PC-3 (cell line): ENCODE data around the gene FSD1L. TPM values are rescaled to one million over a fixed set of nuclear protein-coding genes. Genes with fewer than 3 reads are reported as not detected.

Experiments
- ATAC-seq: fragments of 200-7000 bp; cut with Tn5 transposase; 2 replicates; pipeline ENCODE4 v1.9.1; 2020; ENCODE audit warnings: mild to moderate bottlenecking, moderate library complexity
- BruUV-seq: library from RNA; stranded (reverse); fragments of 400-500 nt; replicated peaks from 2 replicates; lab custom pipeline; 2021; lab: Mats Ljungman, UMichigan
- CTCF ChIA-PET: fragments of 300-600 bp; sonication (Branson Sonifier 250); formaldehyde crosslinking; loops from one replicate; lab custom pipeline; 2022; ENCODE audit warnings: antibody characterized with exemption; lab: Charles Lee
- POLR2A ChIA-PET: fragments of 300-600 bp; sonication (Branson Sonifier 250); formaldehyde crosslinking; loops from one replicate; lab custom pipeline; 2022; ENCODE audit warnings: antibody characterized with exemption; ENCODE audit not compliant: unreplicated experiment; lab: Charles Lee
- DNase-seq: peaks from one replicate; pipeline ENCODE4 v3.0.0-alpha.2; 2015
- H2AFZ ChIP-seq: fragments of 300-600 bp; sonication (generic); 2 replicates; pipeline ENCODE4 v1.6.0; 2016; ENCODE audit warnings: antibody characterized with exemption, low read length
- H3F3A ChIP-seq: fragments of 300-600 bp; sonication (generic); one replicate; pipeline ENCODE4 v1.6.0; 2017; ENCODE audit warnings: antibody characterized with exemption, low read length, control low read depth, mild to moderate bottlenecking; ENCODE audit not compliant: unreplicated experiment
- H3K27ac ChIP-seq: fragments of 300-600 bp; sonication (generic); 2 replicates; pipeline ENCODE4 v1.5.1; 2016; ENCODE audit warnings: mild to moderate bottlenecking, low read length
- H3K27me3 ChIP-seq: fragments of 300-600 bp; sonication (generic); 2 replicates; pipeline ENCODE4 v1.6.1; 2016; ENCODE audit warnings: low read length, mixed read lengths
- H3K36me3 ChIP-seq: fragments of 300-600 bp; sonication (generic); 2 replicates; pipeline ENCODE4 v1.6.1; 2016; ENCODE audit warnings: low read depth, mixed run types, low read length, mixed read lengths
- H3K4me1 ChIP-seq: fragments of 300-600 bp; sonication (generic); 2 replicates; pipeline ENCODE4 v1.5.1; 2016; ENCODE audit warnings: low read length; ENCODE audit not compliant: insufficient read depth
- H3K4me2 ChIP-seq: fragments of 300-600 bp; sonication (generic); 2 replicates; pipeline ENCODE4 v1.6.0; 2016; ENCODE audit warnings: low read length
- H3K4me3 ChIP-seq: fragments of 300-600 bp; sonication (generic); 2 replicates; pipeline ENCODE4 v1.5.1; 2016; ENCODE audit warnings: mild to moderate bottlenecking, low read length, mixed read lengths
- H3K79me2 ChIP-seq: fragments of 300-600 bp; sonication (generic); 2 replicates; pipeline ENCODE4 v1.6.1; 2017; ENCODE audit warnings: low read length, mixed read lengths
- H3K9ac ChIP-seq: fragments of 300-600 bp; sonication (generic); 2 replicates; pipeline ENCODE4 v1.6.0; 2016; ENCODE audit warnings: mild to moderate bottlenecking, low read length
- H3K9me2 ChIP-seq: fragments of 300-600 bp; sonication (generic); replicated peaks from 2 replicates; pipeline ENCODE4 v1.6.1; 2016; ENCODE audit warnings: mixed run types, low read length, mixed read lengths
- H3K9me3 ChIP-seq: fragments of 300-600 bp; sonication (generic); 2 replicates; pipeline ENCODE4 v1.6.1; 2016; ENCODE audit warnings: low read length, mixed read lengths
- H4K20me1 ChIP-seq: fragments of 300-600 bp; sonication (generic); 2 replicates; pipeline ENCODE4 v1.6.1; 2016; ENCODE audit warnings: low read length, mixed read lengths
- CTCF ChIP-seq: fragments of 300-600 bp; sonication (generic); conservative IDR thresholded peaks from 2 replicates; pipeline ENCODE4 v1.5.1; 2017; ENCODE audit warnings: antibody characterized with exemption, low read depth, mild to moderate bottlenecking, low read length
- EZH2 ChIP-seq: fragments of 300-600 bp; sonication (generic); IDR thresholded peaks from one replicate; pipeline ENCODE4 v1.6.1; 2017; ENCODE audit warnings: antibody characterized with exemption, mild to moderate bottlenecking, low read length; ENCODE audit not compliant: unreplicated experiment
- EZH2phosphoT487 ChIP-seq: fragments of 300-600 bp; sonication (generic); IDR thresholded peaks from 2 replicates; pipeline ENCODE4 v1.6.1; 2018; ENCODE audit warnings: mild to moderate bottlenecking, antibody characterized with exemption, low read length, borderline replicate concordance
- intact Hi-C: fragments of 100-400 bp; cut with micrococcal nuclease; formaldehyde crosslinking; loops from 2 replicates; pipeline ENCODE4 v1.9.0; 2023
- total RNA-seq: library from RNA; depleted of rRNA; stranded (reverse); fragments of >200 nt; gene quantifications from 2 replicates; pipeline ENCODE4 v1.2.3, GENCODE V29; 2014

FSD1L gene
- total RNA-seq, 1 experiment from 2014 or later: 1.7 TPM

- CTCF ChIA-PET: no interaction called here
- H3F3A ChIP-seq: no peaks in the 10 kb centered on the region
- no peak overlapping the region for H3K4me3 ChIP-seq
- H2AFZ ChIP-seq: no peak overlapping the region
- intact Hi-C loops: loop anchor here (1.0 to 10.0 kb wide), 3 partner anchors 49 to 267 kb away; partner anchors contain the start of gene FKTN
- no peaks in the 10 kb centered on the region for H3K79me2 ChIP-seq
- peak; percentile 71 for ATAC-seq
- H3K4me2 ChIP-seq: no peak overlapping the region
- no peaks in the 10 kb centered on the region for H3K27me3 ChIP-seq
- no peaks in the 10 kb centered on the region for H4K20me1 ChIP-seq
- no peak for TF ChIP-seq EZH2phosphoT487
- TF ChIP-seq CTCF: peak; percentile 63
- H3K4me1 ChIP-seq: no peaks in the 10 kb centered on the region
- H3K9me2 ChIP-seq: no peaks in the 10 kb centered on the region
- no peaks in the 10 kb centered on the region for H3K9me3 ChIP-seq
- POLR2A ChIA-PET: no interaction called here
- peak; percentile 50 for DNase-seq
- no TSS peak for BruUV-seq
- H3K36me3 ChIP-seq: no peaks in the 10 kb centered on the region
- H3K27ac ChIP-seq: no peak overlapping the region
- H3K9ac ChIP-seq: no peak overlapping the region
Measured at GRCh38 chr9:105425816-105426433, 21.9 kb upstream of the FSD1L start.

DNA sequence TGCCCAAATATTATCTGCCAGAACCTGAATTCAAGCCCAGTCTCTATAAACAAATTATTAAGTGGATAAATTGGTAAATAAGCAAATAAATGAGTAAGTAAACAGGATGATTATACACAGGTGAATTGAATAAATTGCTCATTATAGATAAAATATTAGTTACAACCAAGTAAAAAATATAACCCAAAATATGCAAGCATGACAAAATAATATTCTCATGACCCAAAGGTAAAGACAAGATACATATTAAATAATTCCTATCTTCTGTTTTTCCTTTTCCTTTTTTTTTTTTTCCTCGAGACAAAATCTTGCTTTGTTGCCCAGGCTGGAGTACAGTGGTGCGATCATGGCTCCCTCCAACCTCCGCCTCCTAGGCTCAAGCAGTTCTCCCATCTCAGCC is 21.2 kb upstream of the FSD1L start:
- ChIA-PET CTCF (no interaction called here), POLR2A (no interaction called here)
- BruUV-seq: no TSS peak
- no peak overlapping the region for H3K4me2 ChIP-seq
- no peaks in the 10 kb centered on the region for H3K27me3 ChIP-seq
- no peak overlapping the region for H3K4me3 ChIP-seq
- no peaks in the 10 kb centered on the region for H3K4me1 ChIP-seq
- H3K79me2 ChIP-seq: no peaks in the 10 kb centered on the region
- H3K9me2 ChIP-seq: no peaks in the 10 kb centered on the region
- no peak overlapping the region for H3K9ac ChIP-seq
- ATAC-seq: no peak
- no peaks in the 10 kb centered on the region for H3K36me3 ChIP-seq
- DNase-seq: no peak
- no peaks in the 10 kb centered on the region for H4K20me1 ChIP-seq
- H2AFZ ChIP-seq: no peak overlapping the region
- intact Hi-C loops: loop anchor here (1.0 to 10.0 kb wide), 3 partner anchors 49 to 266 kb away; partner anchors contain the start of gene FKTN
- H3F3A ChIP-seq: no peaks in the 10 kb centered on the region
- H3K9me3 ChIP-seq: no peaks in the 10 kb centered on the region
- H3K27ac ChIP-seq: no peak overlapping the region
- TF ChIP-seq EZH2 (no peak), EZH2phosphoT487 (no peak), CTCF (no peak)
